ENCODE measurements around the gene GALNT17.

GALNT17 gene

DNA sequence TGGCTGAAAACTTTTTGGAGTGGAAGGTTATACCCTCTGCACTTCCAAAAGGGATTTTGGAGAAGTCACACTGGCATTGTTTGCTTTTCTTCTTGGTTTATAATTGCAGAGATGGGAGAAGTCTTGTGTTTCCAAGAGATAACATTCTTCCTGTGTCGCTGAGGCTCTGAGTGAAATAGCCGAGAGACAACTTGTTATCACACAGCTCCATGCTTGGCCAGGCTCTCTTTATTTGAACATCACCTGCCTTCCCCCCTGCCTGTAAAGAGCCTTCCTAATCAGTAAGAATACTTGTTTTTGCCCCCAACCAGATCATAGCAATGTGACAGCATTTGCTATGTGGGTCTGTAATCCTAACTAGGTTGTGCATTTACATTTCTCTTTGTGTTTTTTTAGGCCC is 270.7 kb downstream of the GALNT17 start:
- no peak for DNase-seq (ENCODE audit: low read depth)

DNA sequence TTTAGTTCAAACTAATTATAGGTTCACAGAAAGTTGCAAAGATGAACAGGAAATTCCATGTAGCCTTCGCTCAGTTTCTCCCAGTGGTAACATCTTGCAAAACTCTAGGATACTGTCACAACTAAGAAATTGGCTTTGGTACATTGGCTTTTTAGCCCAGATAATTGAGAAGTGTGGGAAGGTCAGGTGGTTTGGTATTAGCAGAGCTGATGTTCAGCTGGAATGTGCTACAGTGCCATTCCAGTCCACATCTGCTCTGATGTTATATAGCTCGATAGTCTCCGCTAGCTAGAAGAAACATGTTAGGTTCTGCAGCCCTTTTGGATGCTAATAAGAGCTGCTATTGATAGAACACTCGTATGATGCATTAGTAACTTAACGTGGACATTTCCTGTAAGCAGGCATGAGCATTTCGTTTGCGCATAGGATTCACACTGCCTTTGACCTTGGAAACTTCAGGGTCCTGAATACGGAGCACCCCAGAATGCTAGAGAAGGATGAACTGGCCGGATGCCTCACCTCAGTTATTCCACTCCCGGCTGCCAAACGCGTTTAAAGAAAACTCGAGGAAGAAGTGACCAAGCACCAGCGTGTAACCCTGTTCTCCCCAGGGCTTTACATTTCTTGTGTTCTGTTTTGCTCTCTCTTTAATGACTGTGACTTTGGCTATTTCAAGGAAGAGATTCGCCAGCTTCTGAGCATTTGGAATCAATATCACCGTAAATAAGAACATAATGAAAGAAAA is 271.4 kb downstream of the GALNT17 start:
- no peak for DNase-seq (ENCODE audit: low read depth)

DNA sequence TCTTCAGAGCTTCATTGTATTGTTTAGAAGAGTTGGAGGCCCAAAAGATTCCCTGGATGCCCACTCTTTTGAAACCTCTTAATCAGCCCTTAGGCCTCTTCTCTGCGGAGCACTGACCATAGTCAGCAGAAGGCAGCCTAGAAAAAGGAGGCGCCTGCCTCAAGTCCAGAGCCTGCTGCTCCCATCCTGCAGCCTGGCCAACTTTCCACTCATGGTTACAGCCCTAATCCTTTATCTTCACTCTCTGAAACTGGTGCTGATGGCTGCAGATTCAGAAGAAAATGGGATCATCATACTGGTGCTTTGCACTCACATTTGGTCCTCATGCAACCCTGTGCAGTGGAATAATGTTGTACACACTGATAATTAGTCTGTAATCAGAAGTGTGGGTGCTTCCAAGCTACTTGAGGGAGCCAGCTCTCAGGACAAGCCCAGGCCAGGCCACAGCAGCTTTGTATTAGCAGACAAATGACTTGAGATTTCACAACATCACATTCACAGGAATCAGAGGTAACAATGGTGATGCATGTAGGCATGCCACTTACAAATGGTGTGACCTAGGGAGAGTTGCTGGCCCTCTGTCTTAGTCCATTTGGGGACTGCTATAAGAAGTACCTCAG is 272.9 kb downstream of the GALNT17 start:
- no peak for DNase-seq (ENCODE audit: low read depth)

DNA sequence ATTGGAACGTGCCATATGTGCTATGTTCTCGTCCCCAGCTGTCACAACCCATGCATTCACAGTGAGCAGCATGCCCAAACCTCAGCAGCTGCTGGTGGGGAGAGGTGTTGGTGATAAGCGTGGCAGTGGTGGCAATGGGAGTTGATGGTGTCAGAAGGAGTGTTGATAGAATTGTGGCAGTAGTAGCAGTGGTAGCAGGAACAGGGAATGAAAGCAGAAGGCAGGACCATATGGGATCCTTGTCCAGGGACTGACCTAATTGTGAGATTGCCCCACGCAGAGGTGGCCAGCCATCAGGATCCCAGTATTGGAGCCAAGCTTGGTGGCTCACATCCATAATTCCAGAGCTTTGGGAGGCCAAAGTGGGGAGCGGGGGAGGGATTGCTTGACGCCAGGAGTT is 276.3 kb downstream of the GALNT17 start:
- DNase-seq (ENCODE audit: low read depth) = no peak

DNA sequence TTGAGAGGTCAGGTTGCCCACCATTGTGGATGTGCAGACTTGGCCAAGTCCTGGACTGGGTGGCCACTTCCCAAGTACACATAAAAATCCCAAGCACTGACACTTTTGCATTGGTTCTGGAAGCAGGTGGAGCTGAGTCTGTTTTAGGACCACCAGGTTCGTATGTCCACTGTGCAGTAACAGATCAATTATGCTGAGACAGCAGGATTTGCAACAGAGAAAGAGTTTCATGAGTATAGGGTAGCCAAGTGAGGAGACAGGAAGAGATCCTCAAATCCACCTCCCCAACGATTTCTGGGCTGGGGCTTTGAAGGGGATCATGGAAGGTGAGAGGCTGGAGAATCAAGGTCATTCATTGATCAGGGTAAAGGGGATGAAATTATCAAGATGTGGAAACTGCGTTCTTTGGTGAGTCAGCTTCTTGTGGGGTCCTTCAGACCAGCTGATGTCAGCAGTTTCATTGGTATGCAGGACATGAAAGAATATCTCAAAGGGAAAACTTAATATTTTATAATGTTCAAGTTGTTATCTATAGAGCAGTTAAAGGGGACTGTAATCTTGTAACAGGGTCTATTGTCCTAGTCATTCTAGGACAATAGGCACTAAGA is 277.7 kb downstream of the GALNT17 start:
- DNase-seq (ENCODE audit: low read depth) = no peak

DNA sequence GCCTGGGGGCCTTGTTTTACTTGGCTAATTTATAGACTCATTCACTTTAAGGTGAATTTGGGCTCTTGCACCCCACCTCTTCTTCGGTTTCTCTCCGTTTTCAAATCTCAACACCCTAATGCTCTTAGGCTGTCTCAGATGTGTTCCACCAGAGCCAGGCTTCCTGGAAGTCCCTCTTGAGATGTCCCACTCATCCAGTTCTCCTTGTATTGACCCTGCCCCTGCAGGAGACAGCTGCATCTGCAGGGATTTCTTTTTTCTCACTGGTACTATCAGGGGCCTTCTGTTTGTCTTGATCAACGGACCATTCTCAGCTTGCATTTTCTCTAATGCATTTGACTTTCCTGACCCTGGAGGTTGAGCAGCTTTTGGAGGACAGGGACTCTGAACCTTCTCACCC is 279.5 kb downstream of the GALNT17 start:
- no peak for DNase-seq (ENCODE audit: low read depth)

DNA sequence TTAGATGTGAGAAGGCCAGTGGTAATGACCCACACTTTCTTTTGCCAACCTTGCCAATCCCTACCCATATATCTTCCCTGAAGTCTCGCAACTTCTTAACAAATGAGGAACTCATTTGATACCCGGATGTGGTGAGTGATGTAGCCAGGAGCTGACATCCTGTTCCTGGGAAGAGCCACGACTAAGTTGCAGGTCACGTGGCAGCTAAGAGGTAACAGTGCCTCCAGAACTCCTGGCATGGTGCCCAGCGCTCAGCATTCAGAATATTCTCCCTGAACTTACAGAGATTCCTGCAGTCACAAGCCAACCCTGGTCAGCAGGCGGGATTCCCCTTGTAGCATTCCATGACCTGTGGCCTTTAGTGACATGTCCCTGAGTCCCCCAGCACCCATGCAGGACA is 282.5 kb downstream of the GALNT17 start:
- no peak for DNase-seq (ENCODE audit: low read depth)

DNA sequence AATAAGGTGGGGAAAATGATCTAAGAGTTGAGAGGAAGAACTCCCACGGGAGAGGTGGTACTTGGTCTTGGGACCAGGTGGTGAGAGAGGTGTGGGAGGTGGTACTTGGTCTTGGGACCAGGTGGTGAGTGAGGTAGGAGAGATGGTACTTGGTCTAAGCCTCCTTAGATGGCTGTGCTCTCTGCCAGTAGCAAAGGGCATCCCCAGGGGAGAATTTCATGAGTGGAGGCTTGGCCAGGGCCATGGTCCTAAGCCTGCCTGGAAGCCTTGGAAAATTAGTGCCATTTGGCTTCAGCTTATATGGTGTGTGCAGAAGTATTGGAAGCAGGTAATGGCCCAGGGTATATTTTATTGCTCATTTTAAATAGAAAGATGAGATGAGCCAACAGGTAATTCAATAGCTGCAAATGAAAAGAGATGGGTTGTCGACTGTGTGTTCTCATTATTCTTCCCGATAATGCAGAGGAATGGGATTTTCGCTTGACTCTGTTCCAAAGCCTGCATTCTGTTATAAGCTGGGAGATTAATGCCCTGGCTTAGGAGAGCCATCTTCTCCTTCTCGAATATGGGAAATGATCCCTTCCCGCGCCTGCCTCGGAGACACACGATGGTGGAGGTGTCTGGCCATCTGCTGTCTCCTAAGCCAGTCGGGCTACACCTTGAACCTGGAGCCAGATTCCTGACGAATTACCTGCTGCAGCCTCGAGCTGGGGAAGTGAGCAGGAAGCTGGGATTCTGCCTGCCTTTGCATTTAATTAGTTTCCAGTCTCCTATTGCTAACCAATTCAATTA is 287.8 kb downstream of the GALNT17 start:
- DNase-seq (ENCODE audit: low read depth) = no peak

DNA sequence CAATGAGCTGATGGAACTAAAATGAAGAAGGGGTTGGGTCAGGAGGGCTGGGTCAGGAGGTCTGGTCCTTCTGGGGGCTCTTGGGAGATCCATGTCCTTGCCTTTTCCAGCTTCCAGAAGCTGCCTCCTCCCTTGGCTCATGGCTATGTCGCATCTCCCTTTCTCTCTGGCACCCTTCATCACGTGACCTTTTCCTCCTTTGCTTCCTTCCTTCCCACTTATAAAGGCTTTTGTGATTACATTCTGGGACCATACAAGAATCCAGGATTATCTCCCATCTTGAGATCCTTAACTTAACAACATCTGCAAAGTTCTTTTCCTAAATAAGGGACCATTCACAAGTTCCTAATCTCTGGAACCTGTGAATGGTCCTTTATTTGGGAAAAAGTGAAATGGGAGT is 290.2 kb downstream of the GALNT17 start:
- DNase-seq (ENCODE audit: low read depth) = no peak

DNA sequence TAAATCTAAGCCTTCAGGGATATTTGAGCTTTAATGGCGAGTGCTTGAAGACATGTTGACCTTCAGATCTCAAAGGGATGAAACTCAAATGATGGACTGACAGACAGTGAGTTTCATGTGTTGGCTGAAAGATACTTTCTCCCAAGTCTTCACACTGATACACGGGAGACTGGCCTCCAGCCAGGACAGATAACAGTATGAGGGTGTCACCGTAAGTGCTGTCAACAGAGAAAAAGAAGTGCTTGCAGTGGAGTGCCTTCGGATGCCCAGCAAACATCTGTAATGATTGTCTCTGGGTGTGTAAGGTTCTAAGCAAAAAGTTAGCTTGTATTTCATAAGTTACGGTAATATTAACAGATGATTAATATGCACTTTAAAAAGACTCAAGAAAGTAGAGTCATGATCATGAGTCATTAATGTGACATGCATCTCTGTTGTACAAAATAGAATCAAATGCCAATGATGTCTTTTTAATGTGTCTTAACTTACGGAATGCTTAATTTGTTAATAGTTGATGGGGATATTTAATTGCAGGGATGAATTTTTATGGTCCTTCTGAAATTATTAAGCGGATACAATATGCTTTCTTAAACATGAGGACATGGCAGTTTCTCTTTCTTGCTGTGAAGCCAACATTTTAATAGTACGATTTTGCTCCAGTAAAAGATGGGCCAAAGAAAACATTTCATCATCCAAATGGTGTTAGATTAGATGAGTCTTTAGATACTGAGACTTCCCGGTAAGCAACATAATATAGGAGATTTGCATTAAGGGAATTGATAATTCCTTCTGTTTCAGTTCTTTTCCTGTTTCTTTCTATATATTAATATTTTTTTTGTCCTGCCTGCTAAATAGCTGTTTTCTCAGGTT is 292.5 kb downstream of the GALNT17 start:
- no peak for DNase-seq (ENCODE audit: low read depth)

DNA sequence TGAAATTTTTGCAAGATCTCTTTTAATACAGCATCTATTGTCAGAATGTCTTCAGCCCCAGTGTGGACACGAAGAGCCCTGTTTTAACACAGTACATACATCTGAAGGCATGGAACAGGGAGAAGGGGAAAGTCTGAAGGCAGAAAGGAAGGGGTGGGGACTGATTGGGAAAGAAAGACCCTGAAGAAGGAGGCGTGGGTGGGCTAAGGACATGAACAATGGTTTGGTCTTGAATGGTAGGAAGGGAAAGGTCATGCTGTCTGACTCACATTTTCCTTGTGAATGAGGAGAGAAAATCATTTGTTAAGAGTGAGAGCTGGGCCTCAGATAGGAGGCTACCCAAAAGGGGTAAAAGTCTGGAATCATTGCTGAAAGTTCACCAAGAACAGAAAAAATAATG is 297.1 kb downstream of the GALNT17 start:
- DNase-seq (ENCODE audit: low read depth) = no peak

DNA sequence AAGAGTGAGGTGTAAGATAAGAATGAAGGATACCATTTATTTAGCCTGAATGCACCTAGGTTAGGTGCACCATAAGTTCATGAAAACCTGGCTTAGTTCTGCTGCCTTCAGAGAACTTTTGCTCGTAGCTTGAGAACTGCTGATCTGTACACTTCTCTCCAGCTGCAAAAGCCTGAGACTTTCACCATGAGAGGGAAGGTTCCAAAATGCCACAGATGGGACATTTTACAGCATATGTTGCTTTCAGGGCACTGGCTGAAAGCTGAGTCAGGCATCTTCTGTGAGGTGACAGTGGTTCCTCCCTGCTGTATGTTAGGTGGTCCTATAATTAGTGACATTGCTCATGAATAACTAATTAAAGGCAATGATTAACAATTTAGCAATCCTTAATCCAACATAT is 298.3 kb downstream of the GALNT17 start:
- DNase-seq (ENCODE audit: low read depth) = no peak

DNA sequence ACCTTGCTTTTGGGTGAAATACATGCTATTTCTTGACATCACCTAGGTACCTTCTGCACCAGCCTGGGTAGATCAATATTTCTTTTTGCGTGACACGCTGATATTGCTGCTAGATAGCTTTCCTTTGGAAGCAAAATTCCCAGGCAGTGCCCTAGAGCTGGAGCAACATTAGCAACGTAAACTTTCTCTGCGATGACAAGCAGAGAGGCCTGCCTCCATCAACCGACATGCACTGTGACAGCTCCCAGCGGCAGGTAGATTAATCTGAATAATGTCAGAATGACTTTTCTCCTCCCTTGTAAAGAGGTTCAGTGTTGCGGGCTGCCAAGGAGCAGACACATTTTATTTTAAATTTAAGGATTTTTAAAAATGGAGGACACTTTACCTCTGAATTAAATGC is 307.4 kb downstream of the GALNT17 start:
- DNase-seq (ENCODE audit: low read depth) = no peak

DNA sequence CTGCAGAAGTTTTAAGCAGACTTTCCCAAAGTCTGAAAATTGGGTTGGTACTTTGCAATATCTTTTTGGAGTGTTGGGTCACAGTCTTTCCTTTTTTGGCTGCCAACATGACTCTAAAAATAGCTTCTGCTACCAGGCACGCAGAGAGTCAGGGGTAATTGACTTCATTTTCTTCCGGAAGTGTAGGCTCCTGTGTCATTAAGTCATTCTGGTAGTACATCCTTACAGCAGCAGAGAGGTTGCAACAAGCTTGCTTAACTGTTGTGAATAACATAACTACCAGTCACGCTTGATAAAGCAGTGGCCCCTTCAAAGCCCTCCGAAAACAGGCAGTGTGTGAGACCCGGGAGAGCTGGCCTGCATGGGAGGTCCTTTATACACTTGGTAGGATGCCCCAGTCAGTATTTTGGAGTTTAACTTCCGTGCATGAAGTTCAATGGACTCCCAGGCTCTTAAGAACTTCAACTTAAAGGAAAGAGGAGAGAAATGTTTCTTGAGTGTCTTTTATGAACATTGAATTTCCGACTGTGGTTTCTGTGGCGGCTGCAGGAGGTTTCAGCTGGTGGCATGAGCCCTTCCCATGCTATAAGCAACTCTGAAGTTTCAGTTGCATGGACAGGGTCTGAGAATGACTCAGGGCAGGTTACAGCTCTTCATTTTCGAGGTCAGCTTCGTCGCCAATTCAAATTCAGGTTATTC is 310.7 kb downstream of the GALNT17 start:
- no peak for DNase-seq (ENCODE audit: low read depth)

DNA sequence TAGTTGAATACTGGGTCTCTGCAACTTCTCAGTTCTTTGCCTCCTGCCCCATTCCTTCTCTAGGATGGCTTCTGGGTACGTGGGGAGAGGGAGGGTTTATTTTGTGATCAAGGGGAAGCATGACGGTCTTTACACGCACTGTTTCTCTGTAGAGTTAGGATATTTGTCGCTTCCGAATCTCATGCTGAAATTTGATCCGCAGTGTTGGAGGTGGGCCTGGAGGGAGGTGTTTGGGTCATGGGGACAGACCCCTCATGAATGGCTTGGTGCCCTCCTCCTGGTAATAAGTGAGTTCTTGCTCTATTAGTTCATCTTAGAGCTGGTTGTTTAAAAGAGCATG is 311.2 kb downstream of the GALNT17 start:
- no peak for DNase-seq (ENCODE audit: low read depth)

DNA sequence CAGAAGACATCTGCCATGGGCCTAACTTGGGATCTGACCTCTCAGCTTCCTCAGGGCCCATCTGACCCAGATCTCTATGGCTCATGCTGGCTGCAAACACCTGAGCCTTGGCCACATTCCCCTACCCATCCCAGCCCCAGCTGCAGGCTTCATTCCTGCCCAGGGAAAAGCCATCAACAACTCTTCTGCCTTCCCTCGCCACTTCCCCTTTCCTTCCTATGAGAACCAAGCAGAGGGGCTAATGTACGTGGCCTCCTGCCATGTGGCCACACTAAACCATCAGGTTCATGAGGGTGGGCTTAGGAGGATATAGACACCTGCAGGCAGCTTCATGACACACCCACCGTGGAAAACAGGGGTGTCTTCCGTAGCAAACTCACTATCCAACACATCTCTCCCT is 312.2 kb downstream of the GALNT17 start:
- DNase-seq (ENCODE audit: low read depth) = no peak

DNA sequence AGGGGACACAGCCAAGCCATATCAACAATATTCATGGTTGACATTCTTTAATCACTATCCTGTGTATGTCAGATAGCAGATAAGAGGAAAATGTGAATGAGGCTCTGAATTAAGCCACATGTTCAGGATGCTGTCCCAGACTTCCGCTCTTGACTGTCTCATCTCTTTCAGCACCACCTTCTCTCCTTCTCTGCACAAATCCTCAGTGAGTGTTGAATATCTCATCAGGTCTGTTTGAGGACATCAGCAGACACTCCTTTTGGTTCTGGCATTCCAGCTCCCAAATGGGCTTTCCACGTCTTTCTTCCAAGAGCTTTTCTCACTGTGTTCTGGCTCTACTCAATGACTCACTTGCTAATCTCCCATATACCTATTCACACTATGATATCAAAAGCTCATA is 321.7 kb downstream of the GALNT17 start:
- DNase-seq (ENCODE audit: low read depth) = no peak

DNA sequence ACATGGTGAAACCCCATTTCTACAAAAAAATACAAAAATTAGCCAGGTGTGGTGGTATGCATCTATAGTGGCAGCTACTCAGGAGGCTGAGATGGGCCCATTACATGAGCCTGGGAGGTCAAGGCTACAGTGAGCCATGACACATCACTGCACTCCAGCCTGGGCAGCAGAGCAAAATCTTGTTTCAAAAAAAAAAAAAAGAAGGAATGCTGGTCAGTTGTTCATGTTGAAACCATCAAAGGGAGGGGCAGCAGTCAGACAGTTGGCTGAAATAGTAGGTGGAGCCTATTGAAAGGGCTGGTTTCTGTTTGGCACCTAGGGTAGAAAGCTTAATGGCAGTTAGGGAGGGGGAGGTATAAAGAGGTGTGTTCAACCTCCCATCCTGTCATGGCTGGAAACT is 323.0 kb downstream of the GALNT17 start:
- no peak for DNase-seq (ENCODE audit: low read depth)

DNA sequence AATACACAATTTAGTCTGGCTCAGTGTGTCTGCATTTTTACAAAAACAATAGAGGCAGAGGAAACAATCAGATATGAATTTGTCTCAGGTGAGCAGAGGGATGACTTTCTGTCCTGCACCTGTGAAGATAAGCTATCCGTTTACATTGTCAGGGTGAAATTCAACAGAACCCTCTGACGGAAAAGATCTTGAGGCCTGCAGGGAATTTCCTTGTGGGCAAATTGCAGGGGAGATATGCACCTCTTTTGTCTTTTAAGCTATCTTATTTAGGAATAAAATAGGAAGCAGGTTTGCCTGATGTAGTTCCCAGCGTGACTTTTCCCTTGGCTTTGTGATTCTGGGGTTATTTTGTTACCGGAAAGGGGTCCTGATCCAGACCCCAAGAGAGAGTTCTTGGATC is 325.1 kb downstream of the GALNT17 start:
- no peak for DNase-seq (ENCODE audit: low read depth)

DNA sequence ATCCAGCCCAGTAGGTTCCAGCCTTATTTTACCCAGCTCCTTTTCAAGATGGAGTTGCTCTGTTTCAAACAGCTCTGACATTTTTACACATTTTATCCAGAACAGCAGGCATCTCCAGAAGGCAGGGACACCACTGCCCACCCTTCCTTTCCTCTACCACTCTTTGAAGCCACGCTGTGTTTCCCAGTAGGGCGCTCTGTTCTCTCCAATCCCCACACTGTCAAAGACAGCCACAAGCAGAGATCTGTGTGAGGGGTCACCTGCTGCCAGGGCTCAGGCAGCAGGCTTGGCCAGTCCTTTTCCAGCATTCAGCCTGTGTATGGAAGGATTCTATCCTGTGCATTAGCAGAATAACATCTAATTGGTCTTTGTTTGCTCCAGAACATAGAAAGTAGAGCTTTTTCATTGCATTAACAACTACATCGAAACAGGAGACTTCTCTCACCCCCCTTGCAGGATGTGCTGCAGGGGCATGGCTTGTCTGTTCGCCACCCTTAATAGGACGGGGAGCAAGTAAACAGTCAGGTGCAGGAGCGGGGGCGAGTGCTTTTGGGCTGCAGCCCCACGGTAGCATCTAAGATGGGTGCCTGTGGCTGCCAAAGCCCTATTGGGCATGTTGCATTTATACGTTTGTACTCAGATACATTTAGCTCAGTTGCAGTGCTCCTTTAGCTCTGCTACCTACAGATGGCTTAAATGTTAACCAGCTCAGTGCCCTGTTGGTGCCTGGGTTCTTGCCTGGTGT is 326.1 kb downstream of the GALNT17 start:
- DNase-seq (ENCODE audit: low read depth) = no peak

DNA sequence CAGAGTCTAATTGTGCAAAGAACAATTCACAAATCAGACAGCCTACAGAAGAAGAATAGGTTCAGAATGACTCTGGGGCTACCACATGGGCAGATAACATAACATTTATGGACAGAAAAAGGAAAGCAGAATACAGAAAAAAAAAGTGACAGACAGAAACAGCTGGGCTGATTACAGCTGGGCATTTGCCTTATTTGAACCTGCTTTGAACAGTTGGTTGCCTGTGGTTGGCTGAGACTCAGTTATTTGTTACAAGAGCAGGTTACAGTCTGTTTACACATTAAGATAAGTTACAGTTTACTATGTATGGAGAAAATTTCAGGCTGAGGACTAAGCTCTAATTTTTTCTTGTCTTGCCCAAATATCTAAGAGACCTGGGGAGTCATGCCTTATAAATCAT is 327.2 kb downstream of the GALNT17 start:
- DNase-seq (ENCODE audit: low read depth) = no peak
